Measurements from ENCODE around the gene NPFFR1. TPM values are rescaled to one million over a fixed set of nuclear protein-coding genes. Genes with fewer than 3 reads are reported as not detected.
"Not testable (repeated sequence)": the region's sequence is repeated elsewhere in the genome, so short reads cannot be mapped to it uniquely, and the experiment has no call there.

NPFFR1 gene
- total RNA-seq, 1 donor = not detected

- no peak overlapping the region for H3K4me3 ChIP-seq (ENCODE audit: low read depth, low read length)
- no peak for DNase-seq (ENCODE audit: low read depth)
- no peak for TF ChIP-seq CTCF (IDR thresholded peaks at IDR 0.05; ENCODE audit: insufficient read depth, low read length)
Measured at GRCh38 chr10:70227548-70228320, 56.1 kb downstream of the NPFFR1 start.

DNA sequence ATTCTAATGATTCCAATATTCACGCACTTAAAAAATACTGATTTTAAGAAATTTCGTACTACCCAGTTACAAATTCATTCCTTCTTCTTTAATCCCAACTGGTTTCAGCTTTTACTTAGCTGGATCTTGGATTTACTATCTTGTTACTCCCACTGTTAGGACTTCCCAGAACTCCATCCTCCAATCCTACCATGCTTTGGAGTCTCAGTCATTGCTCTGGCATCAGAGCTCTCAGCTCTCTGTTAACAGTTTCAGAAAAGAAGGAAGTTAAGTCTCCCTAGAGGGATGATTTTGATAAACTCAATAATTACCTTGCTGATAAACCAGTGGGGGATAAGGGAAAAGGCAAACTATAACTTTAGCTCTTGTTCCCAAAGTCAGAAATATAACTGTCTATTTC is 60.1 kb downstream of the NPFFR1 start:
- DNase-seq (ENCODE audit: low read depth) = peak; percentile 48
- no peak overlapping the region for H3K4me3 ChIP-seq (ENCODE audit: low read depth, low read length)
- no peak for TF ChIP-seq CTCF (IDR thresholded peaks at IDR 0.05; ENCODE audit: insufficient read depth, low read length)

DNA sequence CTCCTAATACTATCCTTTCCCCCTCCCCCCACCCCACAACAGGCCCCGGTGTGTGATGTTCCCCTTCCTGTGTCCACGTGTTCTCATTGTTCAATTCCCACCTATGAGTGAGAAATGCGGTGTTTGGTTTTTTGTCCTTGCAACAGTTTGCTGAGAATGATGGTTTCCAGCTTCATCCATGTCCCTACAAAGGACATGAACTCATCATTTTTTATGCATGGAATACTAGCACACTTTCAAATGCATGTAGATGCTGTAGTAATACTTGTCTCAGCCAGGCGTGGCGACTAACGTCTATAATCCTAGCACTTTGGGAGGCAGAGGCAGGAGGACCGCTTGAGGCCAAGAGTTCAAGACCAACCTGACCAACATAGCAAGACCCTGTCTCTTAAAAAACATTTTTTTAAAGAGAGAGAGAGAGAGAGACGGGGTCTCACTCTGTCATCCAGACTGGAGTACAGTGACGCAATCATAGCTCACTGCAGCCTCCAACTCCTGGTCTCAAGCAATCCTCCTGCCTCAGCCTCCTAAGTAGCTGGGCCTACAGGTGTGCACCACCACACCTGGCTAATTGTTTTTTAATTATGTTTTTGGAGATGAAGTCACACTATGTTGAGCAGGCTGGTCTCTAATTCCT is 60.9 kb downstream of the NPFFR1 start:
- DNase-seq (ENCODE audit: low read depth); H3K4me3 ChIP-seq (ENCODE audit: low read depth, low read length): not testable (repeated sequence)

GRCh38 chr10:70222340-70222794 is 61.4 kb downstream of the NPFFR1 start:
- TF ChIP-seq CTCF (IDR thresholded peaks at IDR 0.05; ENCODE audit: insufficient read depth, low read length) = no peak
- no peak overlapping the region for H3K4me3 ChIP-seq (ENCODE audit: low read depth, low read length)
- no peak for DNase-seq (ENCODE audit: low read depth)

GRCh38 chr10:70221030-70221429 is 62.8 kb downstream of the NPFFR1 start:
- DNase-seq (ENCODE audit: low read depth) = no peak
- TF ChIP-seq CTCF (IDR thresholded peaks at IDR 0.05; ENCODE audit: insufficient read depth, low read length) = no peak
- H3K4me3 ChIP-seq (ENCODE audit: low read depth, low read length) = no peak overlapping the region

DNA sequence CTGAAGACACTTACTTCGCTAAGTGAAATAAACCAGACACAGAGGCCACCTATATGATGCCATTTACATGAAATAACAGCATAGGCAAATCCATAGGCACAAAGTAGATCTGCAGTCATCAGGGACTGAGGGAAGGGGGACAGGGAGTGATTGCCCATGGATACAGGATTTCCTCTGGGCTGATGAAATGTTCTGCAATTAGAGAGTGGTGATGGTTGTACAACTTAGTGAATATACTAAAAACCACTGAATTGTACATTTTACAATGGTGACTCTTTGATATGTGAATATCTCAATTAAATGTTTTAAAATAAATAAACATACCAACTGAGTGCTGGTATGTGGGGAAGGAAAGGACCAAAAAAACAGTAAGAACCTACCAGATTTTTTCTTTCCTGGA is 70.9 kb downstream of the NPFFR1 start:
- no peak overlapping the region for H3K4me3 ChIP-seq (ENCODE audit: low read depth, low read length)
- peak; percentile 22 for DNase-seq (ENCODE audit: low read depth)
- TF ChIP-seq CTCF (IDR thresholded peaks at IDR 0.05; ENCODE audit: insufficient read depth, low read length) = no peak

DNA sequence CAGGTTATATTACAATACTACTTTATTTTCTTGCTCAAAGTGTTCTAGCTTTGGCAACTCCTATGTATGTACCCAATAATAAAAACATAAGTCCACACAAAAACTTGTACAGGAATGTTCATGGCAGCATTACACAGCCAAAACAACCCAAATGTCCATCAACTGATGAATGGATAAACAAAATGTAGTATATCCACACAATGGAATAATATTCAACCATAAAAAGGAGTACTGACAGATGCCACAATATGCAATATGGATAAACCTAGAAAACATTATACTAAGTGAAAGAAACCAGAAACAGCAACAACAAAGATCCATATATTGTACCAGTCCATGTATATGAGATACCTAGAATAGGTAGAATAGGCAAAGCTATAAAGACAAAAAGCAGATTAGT is 71.5 kb downstream of the NPFFR1 start:
- DNase-seq (ENCODE audit: low read depth) = no peak
- TF ChIP-seq CTCF (IDR thresholded peaks at IDR 0.05; ENCODE audit: insufficient read depth, low read length) = no peak

More for the DNA sequence above, 71.5 kb downstream of the NPFFR1 start:
- H3K4me3 ChIP-seq (ENCODE audit: low read depth, low read length) = no peak overlapping the region
